Dedifferentiated amniotic fluid mesenchymal stem cell (primary cell): ENCODE results near the gene ACAA2.

Source experiments
- DNase-seq: peaks from one replicate; pipeline ENCODE4 v3.0.0-alpha.2; 2016; ENCODE audit errors: extremely low spot score

ACAA2 gene

GRCh38 chr18:49813319-49814146 is at the start of gene ACAA2:
Gene ACAA2 (minus strand): TSS chr18:49813533. CDS start chr18:49813484, 49 bp downstream.
- peak; percentile 70 for DNase-seq

GRCh38 chr18:49862656-49863385 is 49.5 kb upstream of the ACAA2 start:
- no peak for DNase-seq

- no peak for DNase-seq
These were observed 48.3 kb upstream of the ACAA2 start for GRCh38 chr18:49861659-49862058.

- DNase-seq: no peak
These were observed 46.4 kb upstream of the ACAA2 start for GRCh38 chr18:49859725-49860124.

- no peak for DNase-seq
These were observed 45.7 kb upstream of the ACAA2 start for GRCh38 chr18:49859021-49859359.

GRCh38 chr18:49858309-49859020 is 45.1 kb upstream of the ACAA2 start:
- peak; percentile 67 for DNase-seq

GRCh38 chr18:49857708-49858107 is 44.4 kb upstream of the ACAA2 start:
- DNase-seq: no peak

- DNase-seq: no peak
These were observed 43.2 kb upstream of the ACAA2 start for GRCh38 chr18:49856496-49856895.

- DNase-seq: no peak
These were observed 42.5 kb upstream of the ACAA2 start for GRCh38 chr18:49855711-49856415.

- no peak for DNase-seq
These were observed 41.3 kb upstream of the ACAA2 start for GRCh38 chr18:49854681-49855080.

- no peak for DNase-seq
These were observed 40.1 kb upstream of the ACAA2 start for GRCh38 chr18:49853436-49853835.

GRCh38 chr18:49853011-49853410 is 39.7 kb upstream of the ACAA2 start:
- DNase-seq: no peak

GRCh38 chr18:49851624-49852023 is 38.3 kb upstream of the ACAA2 start:
- DNase-seq: no peak

- DNase-seq: no peak
These were observed 37.3 kb upstream of the ACAA2 start for GRCh38 chr18:49850636-49851035.

GRCh38 chr18:49849331-49850217 is 36.2 kb upstream of the ACAA2 start:
- no peak for DNase-seq

- no peak for DNase-seq
These were observed 34.8 kb upstream of the ACAA2 start for GRCh38 chr18:49848115-49848514.

- DNase-seq: no peak
These were observed 34.2 kb upstream of the ACAA2 start for GRCh38 chr18:49847524-49847923.

GRCh38 chr18:49846718-49847470 is 33.6 kb upstream of the ACAA2 start:
- DNase-seq: no peak

GRCh38 chr18:49846361-49846662 is 33.0 kb upstream of the ACAA2 start:
- no peak for DNase-seq

- no peak for DNase-seq
These were observed 32.5 kb upstream of the ACAA2 start for GRCh38 chr18:49845629-49846360.
